ENCODE measurements around the gene ENC1. TPM values are rescaled to one million over a fixed set of nuclear protein-coding genes. Genes with fewer than 3 reads are reported as not detected.
A peak's percentile ranks its signal among the peaks of the same experiment; 100 is the strongest.
"Not testable (repeated sequence)": the region's sequence is repeated elsewhere in the genome, so short reads cannot be mapped to it uniquely, and the experiment has no call there.

The ENC1 gene, protein sequence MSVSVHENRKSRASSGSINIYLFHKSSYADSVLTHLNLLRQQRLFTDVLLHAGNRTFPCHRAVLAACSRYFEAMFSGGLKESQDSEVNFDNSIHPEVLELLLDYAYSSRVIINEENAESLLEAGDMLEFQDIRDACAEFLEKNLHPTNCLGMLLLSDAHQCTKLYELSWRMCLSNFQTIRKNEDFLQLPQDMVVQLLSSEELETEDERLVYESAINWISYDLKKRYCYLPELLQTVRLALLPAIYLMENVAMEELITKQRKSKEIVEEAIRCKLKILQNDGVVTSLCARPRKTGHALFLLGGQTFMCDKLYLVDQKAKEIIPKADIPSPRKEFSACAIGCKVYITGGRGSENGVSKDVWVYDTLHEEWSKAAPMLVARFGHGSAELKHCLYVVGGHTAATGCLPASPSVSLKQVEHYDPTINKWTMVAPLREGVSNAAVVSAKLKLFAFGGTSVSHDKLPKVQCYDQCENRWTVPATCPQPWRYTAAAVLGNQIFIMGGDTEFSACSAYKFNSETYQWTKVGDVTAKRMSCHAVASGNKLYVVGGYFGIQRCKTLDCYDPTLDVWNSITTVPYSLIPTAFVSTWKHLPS
- 14.5 and 35.0 TPM in 2 replicates for total RNA-seq (2014; rRNA removed; shearing (Covaris generic); ENCODE audit: low replicate concordance)

DNA sequence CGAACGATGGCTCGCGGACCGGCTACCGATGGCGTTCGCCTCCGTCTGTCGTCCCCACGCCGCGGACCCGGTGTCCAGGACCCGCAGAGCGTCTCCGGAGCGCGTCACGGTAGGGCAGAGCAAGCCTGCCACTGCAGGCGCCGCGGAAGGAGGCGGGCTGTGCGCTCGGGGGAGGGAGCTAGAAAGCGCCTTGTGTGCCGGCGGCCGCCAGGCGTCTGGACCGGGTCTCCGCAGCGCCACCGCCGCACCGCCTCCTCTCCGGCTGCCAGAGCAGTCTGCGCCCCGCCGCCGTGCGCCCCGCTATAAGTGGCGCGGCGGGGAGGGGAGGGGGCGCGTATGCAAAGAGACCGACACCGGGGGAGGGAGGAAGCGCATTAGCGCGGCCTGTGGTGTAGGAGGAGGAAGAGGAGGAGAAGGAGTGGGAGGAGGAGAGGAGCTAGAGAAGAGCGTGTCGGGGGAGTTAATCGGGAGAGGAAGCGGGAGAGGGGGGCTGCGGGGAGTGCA lies at the start of gene ENC1:
Gene ENC1 (minus strand): TSS at position 279 of the 504 bp plus-strand sequence. CDS start 4,243 bp downstream, outside the sequence.
- H3K36me3 ChIP-seq, result peaks cover 6% of the 10 kb centered on the region
- H3K9me3 ChIP-seq, result no peaks in the 10 kb centered on the region
- no peaks in the 10 kb centered on the region for H3K27me3 ChIP-seq
- peak within 1 kb of the TSS; percentile 90 for H3K4me3 ChIP-seq
- peak; percentile 89 for DNase-seq

DNA sequence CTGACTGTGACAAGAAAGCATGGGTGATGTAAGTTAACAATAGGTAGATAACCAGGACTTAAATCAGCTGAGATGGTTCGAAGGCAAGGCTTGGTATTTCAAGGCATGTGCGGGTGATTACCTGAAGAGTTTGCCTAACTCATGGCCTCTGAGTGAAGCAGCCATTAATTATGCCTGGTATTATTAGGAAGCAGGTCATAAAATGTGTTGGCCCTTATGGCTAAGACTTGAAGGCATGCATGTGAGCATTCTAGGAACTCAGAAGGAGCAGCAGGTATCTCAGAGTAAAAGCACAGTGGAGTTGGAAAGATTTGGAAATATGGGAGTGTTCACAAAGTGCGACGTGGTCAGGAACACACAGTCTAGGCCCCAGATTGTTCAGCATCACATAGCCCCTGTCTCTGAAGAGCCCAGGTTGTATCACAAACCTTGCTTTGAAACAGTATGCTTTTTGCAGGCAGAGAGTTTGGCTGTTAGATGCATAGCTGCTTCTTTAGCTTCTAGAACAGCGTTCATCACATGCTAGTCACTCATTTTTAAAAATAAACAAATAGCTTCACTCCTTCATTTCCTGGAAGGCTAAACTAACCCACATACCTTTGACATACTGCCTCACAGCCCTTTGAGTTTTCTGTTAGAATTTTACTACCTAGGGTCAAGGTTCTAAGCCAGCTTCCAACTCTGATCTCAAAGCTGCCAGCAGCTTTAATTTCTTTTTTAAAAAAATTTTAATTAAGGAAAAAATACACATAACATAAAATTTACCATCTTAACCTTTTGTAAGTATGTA lies 46.6 kb upstream of the ENC1 start:
- no peak for DNase-seq
- Histone ChIP-seq H3K36me3 (peaks cover 37% of the 10 kb centered on the region), H3K27me3 (no peaks in the 10 kb centered on the region), H3K4me3 (peak overlapping the region; percentile 7; the same call in 1 of the 2 replicates), H3K9me3 (no peaks in the 10 kb centered on the region)

DNA sequence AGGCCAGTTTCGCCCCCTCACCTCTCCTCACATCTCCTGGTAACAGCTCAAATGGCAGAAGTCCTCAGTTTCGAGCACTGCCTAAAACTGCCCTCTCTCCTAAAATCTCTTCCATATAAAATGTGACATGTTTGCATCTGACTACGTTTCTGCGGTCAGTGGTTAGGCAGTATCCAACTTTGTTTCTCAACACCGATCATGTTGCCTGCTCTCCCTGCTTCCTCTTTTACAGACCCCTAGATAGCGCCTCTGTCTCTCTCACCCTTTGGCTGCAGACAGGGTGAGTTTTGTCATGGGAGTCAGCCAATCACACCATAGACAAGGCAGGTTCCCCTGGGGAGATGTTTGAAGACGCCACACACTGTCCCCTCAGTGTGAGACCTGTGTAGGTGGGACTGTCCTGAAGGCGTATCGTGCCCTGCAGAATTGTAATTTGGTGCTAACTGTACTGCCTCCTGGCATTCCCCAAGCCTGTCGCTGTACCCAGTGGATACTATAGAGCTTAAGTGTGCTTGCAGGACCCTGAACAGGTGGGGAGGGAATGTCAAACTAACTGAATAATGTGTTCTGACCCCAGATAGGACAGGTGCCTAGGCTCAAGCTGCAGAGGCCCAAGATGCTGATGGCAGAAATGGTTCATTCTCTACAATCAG lies 45.6 kb upstream of the ENC1 start:
- Histone ChIP-seq H3K27me3 (no peaks in the 10 kb centered on the region), H3K36me3 (peaks cover 29% of the 10 kb centered on the region), H3K4me3 (peak overlapping the region; percentile 78), H3K9me3 (no peaks in the 10 kb centered on the region)
- DNase-seq, result no peak

DNA sequence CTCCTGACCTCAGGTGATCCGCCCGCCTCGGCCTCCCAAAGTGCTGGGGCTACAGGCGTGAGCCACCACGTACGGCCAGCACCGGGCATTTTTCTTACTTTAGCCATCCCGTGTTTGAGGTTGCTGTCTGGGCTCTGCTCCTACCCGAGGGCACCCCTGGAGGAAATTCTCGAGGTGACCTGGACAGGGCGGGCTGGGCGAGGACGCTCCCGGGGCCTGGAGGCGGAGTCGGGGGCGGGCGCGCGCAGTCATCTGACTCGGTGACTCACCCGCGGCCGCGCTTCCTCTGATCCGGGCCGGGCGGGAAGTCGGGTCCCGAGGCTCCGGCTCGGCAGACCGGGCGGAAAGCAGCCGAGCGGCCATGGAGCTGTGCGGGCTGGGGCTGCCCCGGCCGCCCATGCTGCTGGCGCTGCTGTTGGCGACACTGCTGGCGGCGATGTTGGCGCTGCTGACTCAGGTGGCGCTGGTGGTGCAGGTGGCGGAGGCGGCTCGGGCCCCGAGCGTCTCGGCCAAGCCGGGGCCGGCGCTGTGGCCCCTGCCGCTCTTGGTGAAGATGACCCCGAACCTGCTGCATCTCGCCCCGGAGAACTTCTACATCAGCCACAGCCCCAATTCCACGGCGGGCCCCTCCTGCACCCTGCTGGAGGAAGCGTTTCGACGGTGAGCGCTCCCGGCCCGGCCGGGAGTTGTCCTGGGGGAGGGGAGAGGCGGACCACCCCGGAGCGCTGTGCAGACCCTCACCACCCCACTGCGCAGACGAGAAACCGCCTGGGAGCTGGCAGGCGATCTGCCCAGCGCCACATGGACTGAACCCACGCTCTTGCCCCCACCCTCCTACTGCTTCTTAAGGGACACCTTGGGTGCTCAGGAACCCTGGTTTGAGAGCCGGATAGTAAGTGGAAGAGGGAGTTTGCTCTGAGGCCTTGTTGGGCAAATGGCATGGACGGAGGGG lies 44.6 kb upstream of the ENC1 start, which contains the start of gene HEXB:
Gene HEXB (plus strand): TSS at position 334 of the 952 bp plus-strand sequence. CDS start 28 bp downstream, at position 362.
- Histone ChIP-seq H3K9me3 (no peaks in the 10 kb centered on the region), H3K36me3 (peaks cover 23% of the 10 kb centered on the region), H3K27me3 (no peaks in the 10 kb centered on the region), H3K4me3 (peak within 1 kb of the TSS; percentile 78)
- peak; percentile 90 for DNase-seq

DNA sequence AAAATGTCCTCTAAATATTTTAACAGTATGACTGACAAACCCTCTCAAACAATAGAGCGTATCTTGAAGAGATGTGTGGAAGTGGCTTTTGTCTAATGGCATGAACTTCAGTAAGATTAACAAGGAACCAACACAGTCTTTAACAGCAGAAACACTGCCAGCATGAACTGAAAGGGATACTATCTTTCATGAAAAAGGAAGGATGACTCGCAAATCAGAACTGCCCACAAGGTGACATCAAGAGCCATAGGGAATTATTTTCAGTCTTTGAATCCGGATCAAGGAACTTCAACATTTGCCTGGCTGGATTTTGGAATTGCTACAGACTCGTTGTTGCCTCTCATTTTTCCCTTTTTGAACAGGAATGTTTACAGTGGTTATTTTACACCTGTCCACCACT lies 39.4 kb upstream of the ENC1 start:
- Histone ChIP-seq H3K9me3 (no peaks in the 10 kb centered on the region), H3K27me3 (no peaks in the 10 kb centered on the region), H3K36me3 (no peaks in the 10 kb centered on the region), H3K4me3 (no peak overlapping the region)
- DNase-seq, result no peak

DNA sequence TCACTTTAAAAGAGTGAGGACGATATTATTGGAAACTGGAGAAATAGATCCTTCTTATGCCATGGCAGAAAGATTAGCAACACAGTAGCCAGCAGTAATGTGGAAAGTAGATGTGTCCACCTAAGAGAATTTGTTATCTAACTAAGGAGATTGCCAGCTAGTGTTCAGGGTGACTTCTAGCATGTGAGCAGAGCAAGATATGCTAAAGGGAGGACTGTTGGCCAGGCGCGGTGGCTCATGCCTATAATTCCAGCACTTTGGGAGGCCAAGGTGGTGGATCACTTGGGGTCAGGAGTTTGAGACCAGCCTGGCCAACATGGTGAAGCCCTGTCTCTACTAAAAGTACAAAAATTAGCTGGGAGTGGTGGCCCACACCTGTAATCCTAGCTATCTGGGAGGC lies 38.8 kb upstream of the ENC1 start:
- not testable (repeated sequence) for H3K27me3 ChIP-seq, H3K9me3 ChIP-seq, DNase-seq, H3K4me3 ChIP-seq, H3K36me3 ChIP-seq

DNA sequence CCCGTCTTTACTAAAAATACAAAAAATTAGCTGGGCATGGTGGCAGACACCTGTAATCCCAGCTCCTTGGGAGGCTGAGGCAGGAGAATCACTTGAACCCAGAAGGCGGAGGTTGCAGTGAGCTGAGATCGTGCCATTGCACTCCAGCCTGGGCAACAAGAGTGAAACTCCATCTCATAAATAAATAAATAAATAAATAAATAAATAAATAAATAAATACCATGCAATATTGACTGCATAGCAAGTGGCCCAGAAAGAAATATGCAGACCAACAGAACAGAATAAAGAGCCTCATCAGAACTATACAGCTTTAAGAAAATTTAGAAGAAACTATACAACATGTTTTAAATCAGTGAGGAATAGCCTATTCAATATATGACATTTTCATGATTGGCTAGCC lies 37.6 kb upstream of the ENC1 start:
- H3K27me3 ChIP-seq, H3K4me3 ChIP-seq, DNase-seq, H3K36me3 ChIP-seq, H3K9me3 ChIP-seq: not testable (repeated sequence)

DNA sequence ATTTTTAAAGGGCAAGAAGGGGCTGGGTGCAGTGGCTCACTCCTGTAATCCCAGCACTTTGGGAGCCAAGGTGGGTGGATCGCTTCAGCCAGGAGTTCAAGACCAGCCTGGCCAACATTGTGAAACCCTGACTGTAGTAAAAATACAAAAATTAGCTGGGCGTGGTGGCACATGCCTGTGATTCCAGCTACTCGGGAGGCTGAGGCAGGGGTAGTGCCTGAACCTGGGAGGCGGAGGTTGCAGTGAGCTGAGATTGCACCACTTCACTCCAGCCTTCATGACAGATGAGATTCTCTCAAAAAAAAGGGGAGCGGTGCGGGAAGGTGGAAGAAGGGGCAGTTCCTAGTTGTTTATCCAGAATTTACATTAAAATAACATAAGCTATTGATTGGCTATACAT lies 35.9 kb upstream of the ENC1 start:
- not testable (repeated sequence) for H3K36me3 ChIP-seq, H3K27me3 ChIP-seq, H3K4me3 ChIP-seq, H3K9me3 ChIP-seq, DNase-seq

DNA sequence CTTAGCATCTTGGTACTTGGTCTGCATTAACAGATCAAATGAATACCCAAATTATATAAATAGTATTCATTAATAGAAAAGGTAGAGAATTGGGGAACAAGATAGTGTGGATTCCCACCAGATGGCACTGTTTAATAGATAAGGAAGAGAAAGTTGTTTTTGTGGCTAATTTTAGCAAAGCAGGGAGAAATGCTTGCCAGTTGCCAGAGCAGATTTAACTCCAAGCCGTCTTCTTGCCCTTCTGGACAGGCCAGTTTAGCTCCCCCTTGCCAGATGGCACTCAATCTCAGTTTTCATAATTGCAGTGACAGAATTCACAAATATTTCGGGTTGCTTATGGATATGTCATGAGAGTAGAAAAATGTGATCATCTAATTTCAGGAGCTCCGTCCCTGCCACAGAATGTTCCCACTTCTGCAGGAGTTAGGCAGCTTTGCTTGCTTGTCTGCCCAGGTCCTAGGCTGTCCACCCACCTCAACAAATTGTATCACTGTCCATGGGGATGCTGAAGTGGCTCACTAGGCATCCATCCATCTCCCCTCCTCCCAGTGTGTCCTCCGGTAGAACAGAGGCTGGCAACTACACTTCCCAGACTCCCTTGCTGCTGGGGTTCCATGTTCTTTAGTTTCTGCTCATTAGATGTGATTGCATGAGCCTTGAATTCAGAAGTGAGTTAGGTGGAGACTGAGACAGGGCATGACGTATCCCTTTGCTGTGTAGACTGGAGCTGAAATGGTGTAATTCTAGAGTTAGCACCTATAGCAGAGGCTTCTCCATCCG lies 32.7 kb upstream of the ENC1 start:
- no peaks in the 10 kb centered on the region for H3K27me3 ChIP-seq
- peak; percentile 58 for DNase-seq
- no peaks in the 10 kb centered on the region for H3K9me3 ChIP-seq
- no peak overlapping the region for H3K4me3 ChIP-seq
- H3K36me3 ChIP-seq, result no peaks in the 10 kb centered on the region

DNA sequence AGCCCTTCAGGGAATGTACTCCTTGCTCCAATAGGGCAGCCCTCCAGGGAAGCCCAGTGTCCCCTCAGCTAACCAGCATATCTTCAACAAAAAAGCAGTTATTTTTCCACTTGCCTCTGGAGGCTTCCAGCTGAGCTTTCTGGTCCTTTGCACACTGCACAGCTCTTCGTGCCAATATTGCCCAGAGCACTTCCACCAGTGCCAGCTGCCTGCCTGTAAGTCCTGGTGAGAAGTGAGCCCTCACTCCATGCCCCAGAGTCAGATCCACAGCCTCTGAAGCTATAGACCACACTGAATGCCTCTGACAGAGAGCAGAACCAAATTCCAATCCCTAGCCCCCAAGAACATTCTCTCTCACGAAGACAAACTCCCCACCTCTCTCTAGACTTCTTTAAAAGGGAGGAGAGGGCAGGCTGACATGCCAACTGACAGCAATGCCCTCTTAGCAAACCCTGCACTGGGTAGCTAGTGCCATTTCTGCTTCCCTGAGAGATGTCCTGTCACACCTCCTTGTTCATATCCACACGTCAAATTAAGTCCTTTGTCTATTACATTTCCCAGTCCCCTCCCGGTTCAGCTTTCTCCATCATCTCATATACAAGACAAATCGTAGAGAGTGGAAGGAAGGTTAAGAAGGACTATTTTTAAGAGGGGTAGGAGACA lies 31.8 kb upstream of the ENC1 start:
- H3K4me3 ChIP-seq, result no peak overlapping the region
- H3K27me3 ChIP-seq, result no peaks in the 10 kb centered on the region
- no peaks in the 10 kb centered on the region for H3K9me3 ChIP-seq
- H3K36me3 ChIP-seq, result no peaks in the 10 kb centered on the region
- DNase-seq, result no peak

DNA sequence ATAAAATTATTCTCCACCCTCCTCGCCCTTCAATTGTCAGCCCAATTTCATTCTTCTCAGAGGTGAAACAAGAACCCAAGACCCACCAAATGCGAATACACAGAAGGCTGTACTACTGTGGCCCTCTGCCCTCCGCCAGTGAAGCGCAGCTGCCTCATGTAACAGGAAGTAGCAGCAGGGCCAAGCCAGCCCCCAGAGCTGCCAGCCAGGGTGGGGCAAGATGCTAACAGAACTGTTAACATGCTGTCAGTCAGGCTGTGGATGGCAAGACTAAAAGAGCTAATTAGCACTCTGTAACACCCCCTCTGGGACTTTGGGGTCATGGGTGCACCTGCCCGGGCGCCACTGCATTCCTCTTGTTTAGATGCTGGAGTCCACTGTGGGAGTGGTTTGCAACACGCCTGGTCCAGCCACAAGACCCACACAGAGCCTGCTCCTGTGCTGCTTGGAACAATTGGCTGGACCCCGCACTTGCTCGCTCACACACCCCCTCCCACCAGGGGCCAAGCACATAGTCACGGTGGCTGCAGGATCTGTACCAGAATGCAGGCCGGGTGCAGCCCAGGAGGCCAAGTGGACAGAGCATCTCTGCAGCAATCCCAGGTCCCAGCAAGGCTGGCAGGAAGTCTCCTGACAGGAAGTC lies 30.0 kb upstream of the ENC1 start:
- Histone ChIP-seq H3K9me3 (no peaks in the 10 kb centered on the region), H3K4me3 (no peak overlapping the region), H3K36me3 (no peaks in the 10 kb centered on the region), H3K27me3 (no peaks in the 10 kb centered on the region)
- DNase-seq, result no peak

DNA sequence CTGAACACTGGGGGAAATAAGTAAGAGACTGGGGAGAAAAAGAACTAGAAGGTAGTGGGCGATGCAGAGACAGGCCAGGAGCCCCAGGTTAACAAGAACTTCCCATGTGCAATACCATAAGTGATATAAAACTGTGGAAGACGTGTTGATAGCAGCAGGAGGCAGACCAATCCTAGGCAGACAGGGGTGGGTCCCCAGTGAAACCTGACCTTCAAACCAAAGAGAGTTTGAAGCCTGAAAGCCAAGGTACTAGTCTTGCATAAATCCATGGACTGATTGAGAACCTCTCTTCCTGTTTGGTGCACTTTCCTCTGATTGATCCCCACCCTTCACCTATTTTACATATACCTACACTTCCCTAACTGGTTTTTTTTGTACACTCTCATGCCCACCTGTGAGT lies 29.3 kb upstream of the ENC1 start:
- no peaks in the 10 kb centered on the region for H3K27me3 ChIP-seq
- no peak overlapping the region for H3K4me3 ChIP-seq
- DNase-seq, result no peak
- H3K36me3 ChIP-seq, result no peaks in the 10 kb centered on the region
- H3K9me3 ChIP-seq, result no peaks in the 10 kb centered on the region

DNA sequence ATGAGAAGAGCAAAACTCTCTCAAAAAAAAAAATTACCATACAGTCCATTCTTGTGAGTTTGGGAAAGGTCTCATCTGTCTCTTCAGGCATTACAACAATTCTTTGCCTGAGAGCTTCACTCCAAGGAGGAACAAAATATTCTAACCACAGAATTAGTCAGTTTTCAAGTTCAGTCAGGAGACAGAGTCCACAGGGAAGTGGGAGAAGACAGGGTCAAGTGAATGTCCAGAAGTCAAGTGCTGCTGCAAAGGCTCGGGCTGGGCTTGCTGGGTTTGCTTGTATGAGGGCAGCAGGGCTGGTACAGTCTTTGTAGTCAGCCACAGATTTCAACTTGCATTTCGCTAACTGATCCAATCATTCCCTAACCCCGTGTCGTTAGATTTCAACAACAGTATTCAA lies 26.9 kb upstream of the ENC1 start:
- no peak for DNase-seq
- H3K9me3 ChIP-seq, result no peaks in the 10 kb centered on the region

DNA sequence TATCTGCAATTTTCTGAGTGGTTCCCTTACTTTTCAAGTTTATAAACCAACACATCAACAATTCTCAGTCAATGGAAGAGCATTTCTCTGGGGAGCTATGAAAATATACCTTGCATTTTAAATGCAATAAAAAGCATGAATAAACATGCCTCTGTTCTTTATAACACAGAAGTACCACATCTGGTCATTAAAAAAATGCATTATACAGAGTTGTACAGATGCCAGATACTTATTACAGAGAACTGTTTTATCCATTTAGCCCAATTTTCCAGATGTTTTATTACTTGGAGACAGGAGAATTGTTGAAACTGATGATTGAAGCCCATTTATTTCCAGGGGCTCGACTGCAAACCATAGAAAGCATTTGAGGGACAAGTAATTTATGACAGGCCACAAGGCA lies 25.3 kb upstream of the ENC1 start:
- no peak for DNase-seq
- no peak overlapping the region for H3K4me3 ChIP-seq
- no peaks in the 10 kb centered on the region for H3K36me3 ChIP-seq
- no peaks in the 10 kb centered on the region for H3K27me3 ChIP-seq
- H3K9me3 ChIP-seq, result no peaks in the 10 kb centered on the region; the same call in 1 of the 2 replicates

More for the DNA sequence above, 26.9 kb upstream of the ENC1 start:
- no peaks in the 10 kb centered on the region for H3K36me3 ChIP-seq
- H3K4me3 ChIP-seq, result no peak overlapping the region
- no peaks in the 10 kb centered on the region for H3K27me3 ChIP-seq
